GM12878 (cell line): ENCODE data around the gene LYPD6. TPM values are rescaled to one million over a fixed set of nuclear protein-coding genes. Genes with fewer than 3 reads are reported as not detected.

ENCODE experiments used
- ATAC-seq: fragments of 200-7000 bp; cut with Tn5 transposase; 3 replicates; pipeline ENCODE4 v1.9.1; 2020; ENCODE audit warnings: mild to moderate bottlenecking, moderate library complexity
- BruUV-seq: library from RNA; stranded (reverse); fragments of 400-500 nt; replicated peaks from 2 replicates; lab custom pipeline; 2021; lab: Mats Ljungman, UMichigan
- CTCF ChIA-PET: fragments of 300-600 bp; sonication (Branson Sonifier 250); formaldehyde crosslinking; extraction: SDS; loops from one replicate; lab custom pipeline; 2021; ENCODE audit warnings: inconsistent platforms; lab: Yijun Ruan, JAX
- POLR2A ChIA-PET: fragments of 350-600 bp; formaldehyde crosslinking; extraction: SDS; loops from one replicate; lab custom pipeline; 2021; ENCODE audit warnings: inconsistent platforms; lab: Charles Lee
- RAD21 ChIA-PET: fragments of 300-600 bp; sonication (Branson Sonifier 250); formaldehyde crosslinking; loops from one replicate; lab custom pipeline; 2023; ENCODE audit warnings: antibody characterized with exemption; ENCODE audit not compliant: unreplicated experiment; lab: Charles Lee
- SMC1A ChIA-PET: fragments of 300-600 bp; sonication (Branson Sonifier 250); formaldehyde crosslinking; loops from one replicate; lab custom pipeline; 2023; ENCODE audit not compliant: unreplicated experiment, uncharacterized antibody; lab: Charles Lee
- DNase-seq: peaks from one replicate; pipeline ENCODE4 v3.0.0-alpha.2; 2011; ENCODE audit warnings: low read depth, low spot score
- FAIRE-seq: peaks from 3 replicates; lab custom pipeline; 2011; peaks lifted over from hg19 to GRCh38; lab: Jason Lieb, UNC
- H2AFZ ChIP-seq: 2 replicates; pipeline ENCODE4 v1.6.0; 2011; ENCODE audit warnings: low read depth, low read length, control low read depth; ENCODE audit not compliant: control insufficient read depth
- H3K27ac ChIP-seq: 2 replicates; pipeline ENCODE4 v1.5.1; 2011; ENCODE audit warnings: control low read depth; ENCODE audit not compliant: control insufficient read depth, insufficient read depth
- H3K27me3 ChIP-seq, 2 experiments: replicated peaks in 1 of 2; 2 replicates each; pipeline versions ENCODE4 v1.6.0 to v1.6.1; 2011; ENCODE audit warnings: low read length in 1 of 2; ENCODE audit not compliant: control insufficient read depth in 2 of 2, insufficient read depth in 2 of 2
- H3K36me3 ChIP-seq, 2 experiments: 2 replicates each; pipeline ENCODE4 v1.5.1; 2011; ENCODE audit warnings: low read length in 1 of 2; ENCODE audit not compliant: control insufficient read depth in 2 of 2, insufficient read depth in 2 of 2
- H3K4me1 ChIP-seq: 2 replicates; pipeline ENCODE4 v1.6.1; 2011; ENCODE audit warnings: mild to moderate bottlenecking, low read length, moderate library complexity, mixed read lengths; ENCODE audit not compliant: control insufficient read depth, insufficient read depth
- H3K4me2 ChIP-seq: 2 replicates; pipeline ENCODE4 v1.6.0; 2011; ENCODE audit warnings: control low read depth; ENCODE audit not compliant: control insufficient read depth, insufficient read depth
- H3K4me3 ChIP-seq: fragments of 200-600 bp; sonication (generic); 2 replicates; pipeline ENCODE4 v1.5.1; 2016
- H3K79me2 ChIP-seq: 2 replicates; pipeline ENCODE4 v1.6.0; 2011; ENCODE audit warnings: low read length; ENCODE audit not compliant: control insufficient read depth, insufficient read depth
- H3K9ac ChIP-seq: 2 replicates; pipeline ENCODE4 v1.8.0; 2011; ENCODE audit warnings: low read length, control low read depth, mixed read lengths; ENCODE audit not compliant: control insufficient read depth, insufficient read depth
- H3K9me3 ChIP-seq: replicated peaks from 3 replicates; pipeline ENCODE4 v1.5.1; 2011; ENCODE audit warnings: mild to moderate bottlenecking, low read length; ENCODE audit not compliant: control insufficient read depth, insufficient read depth
- H4K20me1 ChIP-seq: 2 replicates; pipeline ENCODE4 v1.6.0; 2011; ENCODE audit not compliant: control insufficient read depth, insufficient read depth
- ATF7 ChIP-seq: fragments of 450-650 bp; IDR thresholded peaks from 2 replicates; pipeline ENCODE4 v1.6.1; 2016; ENCODE audit warnings: low read depth, mild to moderate bottlenecking
- BCL11A ChIP-seq: IDR thresholded peaks from 2 replicates; pipeline ENCODE4 v1.6.1; 2011; ENCODE audit warnings: low read depth, low read length
- BHLHE40 ChIP-seq, 2 experiments: fragments of 450-650 bp in 1 of 2; IDR thresholded peaks; 2 replicates each; pipeline ENCODE4 v1.6.1; 2011 to 2017; ENCODE audit warnings: low read depth in 2 of 2, borderline replicate concordance in 1 of 2, improper control_type of control experiment in 1 of 2, low read length in 1 of 2, mild to moderate bottlenecking in 1 of 2
- CBFB ChIP-seq: IDR thresholded peaks from 2 replicates; pipeline ENCODE4 v1.6.1; 2016; ENCODE audit warnings: antibody characterized with exemption, low read depth
- EP300 ChIP-seq, 2 experiments: fragments of 150-350 bp in 1 of 2; IDR thresholded peaks; 2 replicates each; pipeline ENCODE4 v1.6.1; 2011 to 2012; ENCODE audit warnings: low read depth in 2 of 2, low read length in 2 of 2, borderline replicate concordance in 1 of 2, improper control_type of control experiment in 1 of 2, inconsistent platforms in 1 of 2; ENCODE audit not compliant: control insufficient read depth in 1 of 2
- HCFC1 ChIP-seq: fragments of 150-350 bp; IDR thresholded peaks from 2 replicates; pipeline ENCODE4 v1.6.1; 2014; ENCODE audit warnings: low read length
- KLF5 ChIP-seq: fragments of 450-650 bp; IDR thresholded peaks from 2 replicates; pipeline ENCODE4 v1.6.1; 2014; ENCODE audit warnings: mild to moderate bottlenecking; ENCODE audit not compliant: partially characterized antibody
- LARP7 ChIP-seq: fragments of 450-650 bp; IDR thresholded peaks from 2 replicates; pipeline ENCODE4 v1.6.1; 2017; ENCODE audit warnings: mild to moderate bottlenecking
- MAX ChIP-seq: IDR thresholded peaks from 2 replicates; pipeline ENCODE4 v1.6.1; 2012; ENCODE audit warnings: low read depth, low read length, improper control_type of control experiment
- MYB ChIP-seq: fragments of 150-350 bp; IDR thresholded peaks from 2 replicates; pipeline ENCODE4 v1.6.1; 2014; ENCODE audit warnings: mild to moderate bottlenecking, low read depth, low read length, borderline replicate concordance
- NR2C1 ChIP-seq: fragments of 450-650 bp; IDR thresholded peaks from 2 replicates; pipeline ENCODE4 v1.6.1; 2017; ENCODE audit warnings: antibody characterized with exemption, mild to moderate bottlenecking, moderate library complexity
- SMAD5 ChIP-seq: IDR thresholded peaks from 2 replicates; pipeline ENCODE4 v1.6.1; 2016; ENCODE audit warnings: antibody characterized with exemption, low read depth
- STAT1 ChIP-seq: fragments of 450-650 bp; conservative IDR thresholded peaks from 2 replicates; pipeline ENCODE4 v1.6.1; 2014; ENCODE audit warnings: antibody characterized with exemption, mild to moderate bottlenecking
- SUPT20H ChIP-seq: IDR thresholded peaks from 2 replicates; pipeline ENCODE4 v1.6.1; 2011; ENCODE audit warnings: low read depth, mild to moderate bottlenecking, low read length, moderate library complexity, borderline replicate concordance; ENCODE audit not compliant: control insufficient read depth
- TCF12 ChIP-seq: IDR thresholded peaks from 2 replicates; pipeline ENCODE4 v1.6.1; 2011; ENCODE audit warnings: low read depth, mild to moderate bottlenecking, low read length
- YY1 ChIP-seq: IDR thresholded peaks from 2 replicates; pipeline ENCODE4 v1.6.1; 2011; ENCODE audit warnings: low read depth, mild to moderate bottlenecking, low read length
- ZBTB33 ChIP-seq: fragments of 450-650 bp; IDR thresholded peaks from 2 replicates; pipeline ENCODE4 v1.6.1; 2017; ENCODE audit warnings: mild to moderate bottlenecking
- ZZZ3 ChIP-seq: IDR thresholded peaks from 2 replicates; pipeline ENCODE4 v1.6.1; 2011; ENCODE audit warnings: low read depth; ENCODE audit not compliant: control insufficient read depth, insufficient read length
- WGBS: methylation state at CpG from one replicate; pipeline ENCODE4 v1.1.6; 2016; ENCODE audit warnings: low lambda C conversion rate; ENCODE audit not compliant: insufficient replicate concordance, insufficient coverage; ENCODE audit errors: missing lambda C conversion rate; 5-methylcytosine and 5-hydroxymethylcytosine counted together
- in situ Hi-C: fragments of 300-500 bp; cut with MboI; formaldehyde crosslinking; loops from 9 replicates; pipeline ENCODE4 v1.14.3; 2018; ENCODE audit warnings: mixed read lengths
- intact Hi-C: fragments of 100-400 bp; cut with micrococcal nuclease; formaldehyde crosslinking; loops from one replicate; pipeline ENCODE4 v1.14.2; 2022; ENCODE audit not compliant: unreplicated experiment
- polyA plus RNA-seq, 11 experiments: library from polyadenylated mRNA; depleted of rRNA in 4 of 11; unstranded in 6 of 11; stranded (reverse) in 5 of 11; fragments of >200 nt; fragmentation: Nextera tagmentation in 4 of 11; fragmentation: Illumina TruSeq in 1 of 11; extraction: Ambion mirVana in 4 of 11; extraction: Trizol in 1 of 11; gene quantifications; 1 replicate in 1 of 11; 2 replicates in 10 of 11; pipeline versions ENCODE4 v1.2.1 to v1.2.3, GENCODE V29; 2011 to 2016; ENCODE audit warnings: inconsistent platforms in 2 of 11, missing spikeins in 2 of 11, low read depth in 1 of 11
- total RNA-seq, 4 experiments: library from RNA; depleted of rRNA in 3 of 4; stranded (reverse); fragments of >200 nt in 3 of 4; fragmentation: Illumina TruSeq in 1 of 4; extraction: Trizol in 1 of 4; gene quantifications; 2 replicates each; pipeline versions ENCODE4 v1.2.1 to v1.2.3, GENCODE V29; 2013 to 2021
- TF ChIP-seq, protein P1 (sequence below): IDR thresholded peaks from 2 replicates; pipeline ENCODE4 v1.6.1; 2011; ENCODE audit warnings: borderline replicate concordance, low read depth, mild to moderate bottlenecking, moderate library complexity, low read length; ENCODE audit not compliant: insufficient read depth, poor library complexity, severe bottlenecking

Gene LYPD6
- total and polyA plus RNA-seq, 10 of the 15 experiments (the other 5 are each of a cell fraction or from before 2014, with no cell fraction given), result not detected

- H4K20me1 ChIP-seq, result no peaks in the 10 kb centered on the region
- no peaks in the 10 kb centered on the region for H3K9me3 ChIP-seq
- intact Hi-C loops, result no loop called here
- H3K36me3 ChIP-seq, result no peaks in the 10 kb centered on the region
- RAD21 ChIA-PET, result no interaction called here
- H3K27me3 ChIP-seq, result no peaks in the 10 kb centered on the region
- H2AFZ ChIP-seq, result no peak overlapping the region
- in situ Hi-C loops, result no loop called here
- CTCF ChIA-PET, result no interaction called here
- H3K4me2 ChIP-seq, result no peak overlapping the region
- H3K4me3 ChIP-seq, result no peak overlapping the region
- H3K4me1 ChIP-seq, result no peaks in the 10 kb centered on the region
- BruUV-seq, result no TSS peak
- no peak for ATAC-seq
- no peak for DNase-seq
- no peak overlapping the region for H3K27ac ChIP-seq
- POLR2A ChIA-PET, result no interaction called here
- TF ChIP-seq SMAD5 (no peak), TCF12 (no peak), STAT1 (no peak), SUPT20H (no peak), ZBTB33 (no peak), BCL11A (no peak), ZZZ3 (no peak), MYB (no peak), NR2C1 (no peak), YY1 (no peak), BHLHE40 (IDR thresholded peaks at IDR 0.05; ENCODE audit: borderline replicate concordance in 1 of 2, low read depth in 2 of 2, low read length in 1 of 2) (no peak), KLF5 (no peak), MAX (no peak), CBFB (no peak), HCFC1 (no peak), ATF7 (no peak), LARP7 (no peak), EP300 (IDR thresholded peaks at IDR 0.05; ENCODE audit: borderline replicate concordance in 1 of 2, control insufficient read depth in 1 of 2, low read depth in 2 of 2, low read length in 2 of 2) (no peak)
- TF ChIP-seq, protein P1, sequence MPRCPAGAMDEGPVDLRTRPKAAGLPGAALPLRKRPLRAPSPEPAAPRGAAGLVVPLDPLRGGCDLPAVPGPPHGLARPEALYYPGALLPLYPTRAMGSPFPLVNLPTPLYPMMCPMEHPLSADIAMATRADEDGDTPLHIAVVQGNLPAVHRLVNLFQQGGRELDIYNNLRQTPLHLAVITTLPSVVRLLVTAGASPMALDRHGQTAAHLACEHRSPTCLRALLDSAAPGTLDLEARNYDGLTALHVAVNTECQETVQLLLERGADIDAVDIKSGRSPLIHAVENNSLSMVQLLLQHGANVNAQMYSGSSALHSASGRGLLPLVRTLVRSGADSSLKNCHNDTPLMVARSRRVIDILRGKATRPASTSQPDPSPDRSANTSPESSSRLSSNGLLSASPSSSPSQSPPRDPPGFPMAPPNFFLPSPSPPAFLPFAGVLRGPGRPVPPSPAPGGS, result no peak
- FAIRE-seq, result no peak
- no peak overlapping the region for H3K9ac ChIP-seq
- no peaks in the 10 kb centered on the region for H3K79me2 ChIP-seq
- WGBS, result 3% methylated on average over 3 of the region's 3 CpGs
- SMC1A ChIA-PET, result interaction anchor here (0.6 kb wide), 1 partner anchor 81 kb away, joined by 4 read pairs; no protein-coding TSS in a partner anchor
Observed at GRCh38 chr2:149315461-149315860, 14.9 kb upstream of the LYPD6 start.
